HK-2 (cell line): Measurements from ENCODE around the gene SUPT16H.
"Not testable (repeated sequence)": the region's sequence is repeated elsewhere in the genome, so short reads cannot be mapped to it uniquely, and the experiment has no call there.

Experiments
- DNase-seq: peaks from one replicate; pipeline ENCODE4 v3.0.0-alpha.2; 2018; ENCODE audit not compliant: unreplicated experiment

SUPT16H gene

GRCh38 chr14:21367582-21368144 lies 16.2 kb downstream of the SUPT16H start:
- no peak for DNase-seq

DNA sequence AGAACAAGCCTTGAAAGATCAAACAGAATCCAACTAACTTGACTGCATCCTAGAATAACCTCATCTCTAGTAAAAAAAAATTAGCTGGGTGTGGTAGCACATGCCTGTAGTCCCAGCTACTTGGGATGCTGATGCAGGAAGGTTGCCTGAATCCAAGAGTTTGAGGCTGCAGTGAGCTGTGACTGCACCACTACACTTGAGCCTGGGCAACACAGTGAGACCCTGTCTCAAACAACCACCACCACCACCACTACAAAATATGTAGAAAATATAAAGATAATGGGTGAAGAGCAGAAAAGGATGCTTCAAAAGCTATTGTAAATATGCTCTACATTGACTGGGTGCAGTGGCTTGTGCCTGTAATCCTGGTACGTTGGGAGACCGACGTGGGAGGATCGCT lies 27.3 kb downstream of the SUPT16H start:
- no peak for DNase-seq

- DNase-seq: no peak
These were observed 31.2 kb downstream of the SUPT16H start for GRCh38 chr14:21352587-21352986.

DNA sequence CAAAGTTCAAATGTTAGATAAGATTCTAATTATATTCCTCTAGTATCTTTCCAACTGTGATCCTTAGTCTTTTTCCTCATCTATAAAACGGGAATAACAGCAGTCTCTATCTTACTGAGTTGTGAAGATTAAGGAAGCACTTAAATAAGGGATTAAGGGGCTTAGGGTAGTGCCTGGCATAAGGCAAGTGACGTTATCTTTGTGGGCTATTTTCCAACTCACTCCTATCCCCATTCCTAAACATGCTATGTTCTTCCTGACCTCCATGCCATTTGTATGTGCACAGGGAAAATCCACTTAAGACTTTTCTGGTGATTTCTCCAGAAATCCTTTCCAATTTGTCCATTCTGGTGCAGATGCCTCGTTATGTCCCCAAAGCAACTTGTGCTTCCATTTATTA lies 33.3 kb downstream of the SUPT16H start:
- DNase-seq: no peak

GRCh38 chr14:21347201-21347600 lies 36.6 kb downstream of the SUPT16H start:
- no peak for DNase-seq

DNA sequence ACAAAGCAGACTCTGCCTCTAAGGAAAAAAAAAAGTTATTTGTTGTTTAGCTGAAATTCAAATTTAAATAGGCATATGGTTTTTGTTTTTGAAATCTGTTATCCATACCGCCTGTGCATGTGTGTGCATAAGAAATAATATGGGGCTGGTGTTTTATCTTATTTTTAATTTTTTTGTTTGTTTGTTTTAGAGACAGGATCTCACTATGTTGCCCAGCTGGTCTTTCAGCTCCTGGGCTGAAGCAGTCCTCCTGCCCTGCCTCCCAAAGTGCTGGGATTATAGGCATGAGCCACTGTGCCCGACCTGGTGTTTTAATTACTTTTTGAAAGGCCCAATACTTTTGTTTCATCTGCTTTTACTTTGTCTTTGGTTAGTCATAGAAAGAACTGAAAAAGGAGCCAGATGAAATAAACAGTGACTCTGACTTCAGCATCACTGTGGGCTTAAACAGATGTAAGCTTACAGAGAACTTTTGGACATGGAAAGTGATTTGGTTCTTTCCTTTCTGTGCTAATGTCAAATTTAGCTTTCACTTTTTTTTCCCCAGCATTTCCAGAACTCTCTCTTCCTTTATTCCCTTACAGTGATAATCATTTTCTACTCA lies 37.2 kb downstream of the SUPT16H start:
- no peak for DNase-seq

DNA sequence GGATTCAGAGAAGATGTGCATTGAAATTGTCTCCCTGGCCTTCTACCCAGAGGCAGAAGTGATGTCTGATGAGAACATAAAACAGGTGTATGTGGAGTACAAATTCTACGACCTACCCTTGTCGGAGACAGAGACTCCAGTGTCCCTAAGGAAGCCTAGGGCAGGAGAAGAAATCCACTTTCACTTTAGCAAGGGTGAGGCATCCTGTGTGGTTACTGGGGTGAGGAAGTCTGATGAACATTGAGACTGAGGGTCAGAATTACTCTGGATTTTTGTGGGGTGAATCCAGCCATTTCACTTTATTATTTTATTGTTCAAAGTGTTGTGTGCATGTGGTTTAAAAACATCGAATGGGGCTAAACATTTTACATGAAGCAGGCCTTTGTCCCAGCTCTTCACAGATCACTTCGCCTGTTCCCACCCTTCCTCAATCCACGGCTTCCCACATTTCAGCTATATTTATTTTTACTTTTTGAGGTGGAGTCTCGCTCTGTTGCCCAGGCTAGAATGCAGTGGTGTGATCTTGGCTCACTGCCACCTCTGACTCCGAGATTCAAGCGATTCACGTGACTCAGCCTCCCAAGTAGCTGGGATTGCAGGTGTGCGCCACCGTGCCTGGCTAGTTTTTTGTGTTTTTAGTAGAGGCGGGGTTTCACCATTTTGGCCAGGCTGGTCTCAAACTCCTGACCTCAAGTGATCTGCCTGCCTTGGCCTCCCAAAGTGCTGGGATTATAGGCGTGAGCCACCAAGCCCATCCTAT lies 40.6 kb downstream of the SUPT16H start:
- DNase-seq: no peak

DNA sequence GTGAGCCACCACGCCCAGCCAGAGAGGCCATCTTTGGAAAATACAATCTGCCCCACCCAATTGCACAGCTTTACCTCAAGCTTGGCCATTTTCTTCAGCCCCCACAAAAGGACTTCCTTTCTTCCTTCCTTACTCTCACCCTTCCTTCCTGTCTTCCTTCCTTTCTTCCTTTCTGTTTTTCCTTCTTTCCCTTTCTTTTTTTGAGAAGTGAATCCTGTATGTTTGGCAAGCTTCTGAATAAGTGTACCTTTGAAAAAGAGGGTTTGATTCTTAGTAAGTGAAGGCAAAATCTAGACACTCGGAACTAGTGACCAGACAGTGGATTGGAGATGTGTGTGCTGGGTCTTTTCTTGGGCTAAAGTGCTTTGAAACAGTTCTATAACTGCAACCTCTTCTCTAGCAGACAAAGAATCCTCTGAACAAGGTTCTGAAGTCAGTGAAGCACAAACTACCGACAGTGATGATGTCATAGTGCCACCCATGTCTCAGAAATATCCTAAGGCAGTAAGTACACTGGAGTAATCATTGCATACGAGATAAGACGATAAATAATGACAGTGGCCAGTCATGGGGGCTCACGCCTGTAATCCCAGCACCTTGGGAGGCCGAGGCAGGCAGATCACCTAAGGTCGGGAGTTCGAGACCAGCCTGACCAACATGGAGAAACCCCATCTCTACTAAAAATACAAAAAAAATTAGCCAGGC lies 49.5 kb downstream of the SUPT16H start:
- DNase-seq: no peak

DNA sequence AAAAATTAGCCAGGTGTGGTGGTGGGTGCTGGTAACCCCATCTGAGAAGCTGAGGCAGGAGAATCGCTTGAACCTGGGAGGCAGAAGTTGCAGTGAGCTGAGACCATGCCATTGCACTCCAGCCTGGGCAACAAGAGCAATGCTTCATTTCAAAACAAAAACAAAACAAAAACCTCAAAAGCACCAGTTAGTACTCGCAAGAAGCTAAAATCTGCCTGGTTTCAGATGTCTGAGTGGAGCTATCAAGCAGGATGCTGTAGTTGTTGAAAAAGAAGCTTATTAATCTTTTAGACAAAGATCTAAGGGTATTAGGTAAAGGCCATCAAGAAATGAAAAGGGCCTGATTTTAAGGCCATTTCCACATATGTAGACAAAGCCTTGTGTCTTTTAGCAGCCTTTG lies 50.9 kb downstream of the SUPT16H start:
- no peak for DNase-seq

DNA sequence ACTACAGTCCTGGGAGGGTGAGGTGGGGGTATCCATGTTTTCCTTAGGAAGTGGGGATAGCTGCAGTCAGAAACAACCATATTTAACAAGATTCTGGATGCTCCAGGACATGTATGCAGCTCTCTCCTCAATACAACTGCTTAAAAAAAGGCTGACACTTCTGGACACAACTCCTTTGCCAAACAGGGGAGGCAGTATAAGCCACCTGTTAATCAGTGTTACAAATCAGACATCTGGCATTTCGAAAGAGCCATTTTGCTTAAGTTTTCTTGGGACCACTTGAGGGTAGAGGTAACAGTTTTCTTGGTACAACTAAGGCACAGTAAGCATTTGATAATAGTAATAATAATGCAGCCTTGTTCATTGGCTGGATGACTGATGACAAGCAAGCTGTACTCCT lies 56.8 kb downstream of the SUPT16H start:
- no peak for DNase-seq

- no peak for DNase-seq
These were observed 61.1 kb downstream of the SUPT16H start for GRCh38 chr14:21322716-21323115.

DNA sequence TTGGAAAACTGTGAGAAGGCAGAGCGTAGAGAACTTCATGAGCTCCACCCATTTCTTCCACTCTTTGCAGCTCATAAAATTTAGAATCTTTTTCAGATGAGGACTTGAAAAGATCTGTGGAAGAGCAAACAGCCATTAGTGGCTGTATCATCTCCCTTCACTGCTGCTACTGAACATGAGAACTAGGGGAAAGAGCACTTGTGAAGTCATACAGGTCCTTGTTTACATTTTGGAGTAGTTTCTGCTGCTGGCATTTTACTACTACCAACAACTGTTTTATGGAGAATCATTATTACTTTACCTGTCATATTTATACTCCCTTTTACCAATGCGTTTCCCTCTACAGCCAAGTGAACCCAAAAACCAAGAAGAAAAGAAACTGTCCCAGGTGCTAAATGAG lies 62.9 kb downstream of the SUPT16H start:
- DNase-seq: no peak

GRCh38 chr14:21317398-21317797 lies 66.4 kb downstream of the SUPT16H start:
- DNase-seq: no peak

GRCh38 chr14:21313512-21313911 lies 70.3 kb downstream of the SUPT16H start:
- no peak for DNase-seq

- DNase-seq: no peak
These were observed 72.2 kb downstream of the SUPT16H start for GRCh38 chr14:21311614-21312013.

GRCh38 chr14:21309956-21310355 lies 73.9 kb downstream of the SUPT16H start:
- DNase-seq: no peak

DNA sequence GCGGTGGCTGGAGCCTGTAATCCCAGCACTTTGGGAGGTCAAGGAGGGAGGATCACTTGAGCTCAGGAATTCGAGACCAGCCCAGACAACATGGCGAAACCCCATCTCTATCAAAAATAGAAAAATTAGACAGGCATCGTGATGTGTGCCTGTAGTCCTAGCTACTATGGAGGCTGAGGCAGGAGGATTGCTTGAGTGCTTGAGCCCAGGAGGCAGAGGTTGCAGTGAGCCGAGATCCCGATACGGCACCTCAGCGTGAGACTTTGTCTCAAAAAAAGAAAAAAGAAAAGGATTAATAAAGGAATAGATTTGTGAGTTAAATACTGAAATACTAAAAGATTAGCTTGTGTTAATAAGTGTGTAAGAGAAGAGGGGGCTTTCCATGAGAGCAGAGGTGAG lies 74.6 kb downstream of the SUPT16H start:
- no peak for DNase-seq

DNA sequence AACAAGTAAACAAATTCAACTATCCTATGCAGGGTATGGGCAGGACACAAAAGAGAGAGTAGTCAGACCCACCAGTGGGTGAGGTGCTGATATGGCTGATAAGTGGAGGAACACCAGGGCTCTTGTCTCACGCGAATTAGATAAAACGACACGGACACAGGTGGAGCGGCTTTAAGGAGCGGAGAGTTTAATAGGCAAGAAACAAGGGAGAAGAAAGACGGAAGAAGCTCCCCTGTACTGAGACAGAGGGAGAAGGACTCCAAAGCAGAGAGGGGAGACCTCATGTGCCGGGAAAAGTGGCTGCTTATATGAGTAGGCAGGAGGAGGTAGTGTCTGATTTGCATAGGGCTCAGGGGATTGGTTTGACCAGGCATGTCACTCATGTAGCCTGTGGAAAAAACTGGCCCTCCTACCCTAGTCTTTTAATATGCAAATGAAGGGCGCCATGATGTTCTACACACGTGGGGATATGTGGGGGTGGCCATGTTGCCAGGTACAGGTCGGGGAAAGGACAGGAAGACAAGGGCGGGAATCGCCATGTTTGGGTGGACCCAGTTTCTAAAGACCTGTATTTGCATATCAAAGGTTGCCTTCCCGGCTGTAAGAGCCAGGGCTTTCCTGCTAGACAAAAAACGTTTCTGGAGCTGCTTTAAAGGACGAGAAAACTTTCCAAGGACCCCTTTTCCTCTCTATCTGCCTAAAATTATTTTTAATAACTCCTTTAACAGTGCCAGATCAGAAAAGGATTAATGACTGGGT lies 75.2 kb downstream of the SUPT16H start:
- peak; percentile 7 for DNase-seq

GRCh38 chr14:21308132-21308478 lies 75.7 kb downstream of the SUPT16H start:
- no peak for DNase-seq

DNA sequence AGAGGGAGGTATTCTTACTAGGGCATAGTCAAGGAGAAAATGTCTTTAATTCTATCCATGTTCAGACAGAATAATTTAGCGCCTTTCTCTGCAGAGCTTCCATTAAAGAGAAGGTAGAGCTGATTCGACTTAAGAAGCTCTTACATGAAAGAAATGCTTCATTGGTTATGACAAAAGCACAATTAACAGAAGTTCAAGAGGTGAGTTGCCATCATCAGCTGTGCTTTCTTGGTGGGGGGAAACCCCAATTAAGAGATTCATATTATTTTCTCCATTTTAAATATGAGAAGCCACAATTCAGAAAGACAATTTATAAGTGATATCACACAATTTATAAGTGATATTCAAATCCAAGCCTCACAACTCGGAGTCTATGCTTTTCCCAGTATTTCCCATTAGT lies 76.2 kb downstream of the SUPT16H start:
- no peak for DNase-seq

DNA sequence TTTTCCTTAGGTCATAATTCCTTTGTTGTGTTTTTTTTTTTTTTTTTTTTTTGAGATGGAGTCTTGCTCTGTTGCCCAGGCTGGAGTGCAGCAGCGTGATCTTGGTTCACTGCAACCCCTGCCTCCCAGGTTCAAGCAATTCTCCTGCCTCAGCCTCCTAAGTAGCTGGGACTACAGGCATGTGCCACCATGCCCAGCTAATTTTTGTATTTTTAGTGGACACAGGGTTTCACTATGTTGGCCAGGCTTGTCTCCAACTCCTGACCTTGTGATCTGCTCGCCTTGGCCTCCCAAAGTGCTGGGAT lies 81.0 kb downstream of the SUPT16H start:
- DNase-seq: not testable (repeated sequence)
